Caki2 (cell line): Measurements from ENCODE around the gene TUBA8. TPM values are rescaled to one million over a fixed set of nuclear protein-coding genes. Genes with fewer than 3 reads are reported as not detected.
A peak's percentile ranks its signal among the peaks of the same experiment; 100 is the strongest.
"Not testable (repeated sequence)": the region's sequence is repeated elsewhere in the genome, so short reads cannot be mapped to it uniquely, and the experiment has no call there.

Source experiments
- DNase-seq: peaks from one replicate; pipeline ENCODE4 v3.0.0-alpha.2; 2015; ENCODE audit warnings: low read depth
- in situ Hi-C: cut with HindIII; loops from 2 replicates; pipeline ENCODE4 v1.10.0; 2016; ENCODE audit warnings: low sequenced_read_pairs, low pct_unique_long_range_greater_than_20kb, mixed read lengths
- total RNA-seq: library from RNA; depleted of rRNA; stranded (reverse); fragments of >200 nt; shearing (Covaris generic); gene quantifications from 2 replicates; pipeline ENCODE4 v1.2.3, GENCODE V29; 2014; ENCODE audit warnings: low replicate concordance; rRNA removed

Gene TUBA8
- 2.4 and 6.1 TPM in 2 replicates for total RNA-seq

- peak; percentile 50 for DNase-seq
- in situ Hi-C loops = no loop called here
Observed at GRCh38 chr22:18110194-18110953, at the start of gene TUBA8. TSS of gene TUBA8 (plus strand) at chr22:18110809. CDS start at chr22:18110866, 57 bp downstream.

GRCh38 chr22:18062421-18062820 lies 48.2 kb upstream of the TUBA8 start:
- in situ Hi-C loops = no loop called here
- no peak for DNase-seq

- DNase-seq = no peak
- in situ Hi-C loops = no loop called here
Observed at GRCh38 chr22:18063306-18063705, 47.3 kb upstream of the TUBA8 start.

GRCh38 chr22:18063715-18064114 lies 46.9 kb upstream of the TUBA8 start:
- DNase-seq, in situ Hi-C loops: not testable (repeated sequence)

- no peak for DNase-seq
- in situ Hi-C loops = no loop called here
Observed at GRCh38 chr22:18064636-18065035, 46.0 kb upstream of the TUBA8 start.

GRCh38 chr22:18065256-18065655 lies 45.4 kb upstream of the TUBA8 start:
- peak; percentile 60 for DNase-seq
- in situ Hi-C loops = no loop called here

- in situ Hi-C loops = no loop called here
- no peak for DNase-seq
Observed at GRCh38 chr22:18066181-18066859, 44.3 kb upstream of the TUBA8 start.

- DNase-seq = no peak
- in situ Hi-C loops = no loop called here
Observed at GRCh38 chr22:18067121-18067520, 43.5 kb upstream of the TUBA8 start.

GRCh38 chr22:18067548-18068341 lies 42.9 kb upstream of the TUBA8 start:
- DNase-seq = no peak
- in situ Hi-C loops = no loop called here

GRCh38 chr22:18068381-18068988 lies 42.1 kb upstream of the TUBA8 start:
- no peak for DNase-seq
- in situ Hi-C loops = no loop called here

- DNase-seq = no peak
- in situ Hi-C loops = no loop called here
Observed at GRCh38 chr22:18069041-18069440, 41.6 kb upstream of the TUBA8 start.

GRCh38 chr22:18070041-18070440 lies 40.6 kb upstream of the TUBA8 start:
- no peak for DNase-seq

GRCh38 chr22:18070556-18071306 lies 39.9 kb upstream of the TUBA8 start:
- no peak for DNase-seq
- in situ Hi-C loops = no loop called here

More at GRCh38 chr22:18070041-18070440, 40.6 kb upstream of the TUBA8 start:
- in situ Hi-C loops = no loop called here

- in situ Hi-C loops = not testable (repeated sequence)
Observed at GRCh38 chr22:18071307-18071967, 39.2 kb upstream of the TUBA8 start.

GRCh38 chr22:18071968-18072310 lies 38.7 kb upstream of the TUBA8 start:
- DNase-seq = no peak
- in situ Hi-C loops = no loop called here

More at GRCh38 chr22:18071307-18071967, 39.2 kb upstream of the TUBA8 start:
- DNase-seq = not testable (repeated sequence)

- in situ Hi-C loops = no loop called here
- no peak for DNase-seq
Observed at GRCh38 chr22:18073467-18073866, 37.1 kb upstream of the TUBA8 start.

GRCh38 chr22:18073927-18074326 lies 36.7 kb upstream of the TUBA8 start:
- DNase-seq, in situ Hi-C loops: not testable (repeated sequence)
